ENCODE data around the gene ZNF263.

GRCh38 chr16:3282103-3282729 lies 1.1 kb upstream of the ZNF263 start:
- TF ChIP-seq CTCF (IDR thresholded peaks at IDR 0.05) (no peak), SOX15 (CRISPR knock-in tag; IDR thresholded peaks at IDR 0.05) (no peak), OVOL2 (CRISPR knock-in tag; IDR thresholded peaks at IDR 0.05; ENCODE audit: borderline replicate concordance) (no peak), SMAD3 (CRISPR knock-in tag; IDR thresholded peaks at IDR 0.05; ENCODE audit: borderline replicate concordance) (no peak), PRRX2 (CRISPR knock-in tag; IDR thresholded peaks at IDR 0.05) (no peak), HMGXB4 (CRISPR knock-in tag; IDR thresholded peaks at IDR 0.05) (no peak), FOXP4 (CRISPR knock-in tag; IDR thresholded peaks at IDR 0.05) (no peak), TCF7 (CRISPR knock-in tag; IDR thresholded peaks at IDR 0.05; ENCODE audit: low read depth) (no peak), CREB1 (CRISPR knock-in tag; IDR thresholded peaks at IDR 0.05) (no peak)
- TF ChIP-seq, protein P1, sequence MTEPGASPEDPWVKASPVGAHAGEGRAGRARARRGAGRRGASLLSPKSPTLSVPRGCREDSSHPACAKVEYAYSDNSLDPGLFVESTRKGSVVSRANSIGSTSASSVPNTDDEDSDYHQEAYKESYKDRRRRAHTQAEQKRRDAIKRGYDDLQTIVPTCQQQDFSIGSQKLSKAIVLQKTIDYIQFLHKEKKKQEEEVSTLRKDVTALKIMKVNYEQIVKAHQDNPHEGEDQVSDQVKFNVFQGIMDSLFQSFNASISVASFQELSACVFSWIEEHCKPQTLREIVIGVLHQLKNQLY (CRISPR knock-in tag; IDR thresholded peaks at IDR 0.05): no peak
- TF ChIP-seq, protein P2, sequence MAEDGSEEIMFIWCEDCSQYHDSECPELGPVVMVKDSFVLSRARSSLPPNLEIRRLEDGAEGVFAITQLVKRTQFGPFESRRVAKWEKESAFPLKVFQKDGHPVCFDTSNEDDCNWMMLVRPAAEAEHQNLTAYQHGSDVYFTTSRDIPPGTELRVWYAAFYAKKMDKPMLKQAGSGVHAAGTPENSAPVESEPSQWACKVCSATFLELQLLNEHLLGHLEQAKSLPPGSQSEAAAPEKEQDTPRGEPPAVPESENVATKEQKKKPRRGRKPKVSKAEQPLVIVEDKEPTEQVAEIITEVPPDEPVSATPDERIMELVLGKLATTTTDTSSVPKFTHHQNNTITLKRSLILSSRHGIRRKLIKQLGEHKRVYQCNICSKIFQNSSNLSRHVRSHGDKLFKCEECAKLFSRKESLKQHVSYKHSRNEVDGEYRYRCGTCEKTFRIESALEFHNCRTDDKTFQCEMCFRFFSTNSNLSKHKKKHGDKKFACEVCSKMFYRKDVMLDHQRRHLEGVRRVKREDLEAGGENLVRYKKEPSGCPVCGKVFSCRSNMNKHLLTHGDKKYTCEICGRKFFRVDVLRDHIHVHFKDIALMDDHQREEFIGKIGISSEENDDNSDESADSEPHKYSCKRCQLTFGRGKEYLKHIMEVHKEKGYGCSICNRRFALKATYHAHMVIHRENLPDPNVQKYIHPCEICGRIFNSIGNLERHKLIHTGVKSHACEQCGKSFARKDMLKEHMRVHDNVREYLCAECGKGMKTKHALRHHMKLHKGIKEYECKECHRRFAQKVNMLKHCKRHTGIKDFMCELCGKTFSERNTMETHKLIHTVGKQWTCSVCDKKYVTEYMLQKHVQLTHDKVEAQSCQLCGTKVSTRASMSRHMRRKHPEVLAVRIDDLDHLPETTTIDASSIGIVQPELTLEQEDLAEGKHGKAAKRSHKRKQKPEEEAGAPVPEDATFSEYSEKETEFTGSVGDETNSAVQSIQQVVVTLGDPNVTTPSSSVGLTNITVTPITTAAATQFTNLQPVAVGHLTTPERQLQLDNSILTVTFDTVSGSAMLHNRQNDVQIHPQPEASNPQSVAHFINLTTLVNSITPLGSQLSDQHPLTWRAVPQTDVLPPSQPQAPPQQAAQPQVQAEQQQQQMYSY (CRISPR knock-in tag; IDR thresholded peaks at IDR 0.05): no peak
- TF ChIP-seq, protein P3, sequence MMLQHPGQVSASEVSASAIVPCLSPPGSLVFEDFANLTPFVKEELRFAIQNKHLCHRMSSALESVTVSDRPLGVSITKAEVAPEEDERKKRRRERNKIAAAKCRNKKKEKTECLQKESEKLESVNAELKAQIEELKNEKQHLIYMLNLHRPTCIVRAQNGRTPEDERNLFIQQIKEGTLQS (CRISPR knock-in tag; conservative IDR thresholded peaks at IDR 0.05): no peak
- TF ChIP-seq, protein P4, sequence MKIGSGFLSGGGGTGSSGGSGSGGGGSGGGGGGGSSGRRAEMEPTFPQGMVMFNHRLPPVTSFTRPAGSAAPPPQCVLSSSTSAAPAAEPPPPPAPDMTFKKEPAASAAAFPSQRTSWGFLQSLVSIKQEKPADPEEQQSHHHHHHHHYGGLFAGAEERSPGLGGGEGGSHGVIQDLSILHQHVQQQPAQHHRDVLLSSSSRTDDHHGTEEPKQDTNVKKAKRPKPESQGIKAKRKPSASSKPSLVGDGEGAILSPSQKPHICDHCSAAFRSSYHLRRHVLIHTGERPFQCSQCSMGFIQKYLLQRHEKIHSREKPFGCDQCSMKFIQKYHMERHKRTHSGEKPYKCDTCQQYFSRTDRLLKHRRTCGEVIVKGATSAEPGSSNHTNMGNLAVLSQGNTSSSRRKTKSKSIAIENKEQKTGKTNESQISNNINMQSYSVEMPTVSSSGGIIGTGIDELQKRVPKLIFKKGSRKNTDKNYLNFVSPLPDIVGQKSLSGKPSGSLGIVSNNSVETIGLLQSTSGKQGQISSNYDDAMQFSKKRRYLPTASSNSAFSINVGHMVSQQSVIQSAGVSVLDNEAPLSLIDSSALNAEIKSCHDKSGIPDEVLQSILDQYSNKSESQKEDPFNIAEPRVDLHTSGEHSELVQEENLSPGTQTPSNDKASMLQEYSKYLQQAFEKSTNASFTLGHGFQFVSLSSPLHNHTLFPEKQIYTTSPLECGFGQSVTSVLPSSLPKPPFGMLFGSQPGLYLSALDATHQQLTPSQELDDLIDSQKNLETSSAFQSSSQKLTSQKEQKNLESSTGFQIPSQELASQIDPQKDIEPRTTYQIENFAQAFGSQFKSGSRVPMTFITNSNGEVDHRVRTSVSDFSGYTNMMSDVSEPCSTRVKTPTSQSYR (CRISPR knock-in tag; IDR thresholded peaks at IDR 0.05): no peak

Measured in WTC11 (cell line).